HEK293 (cell line): ENCODE data around the gene PLXND1.

Source experiments
- CTCF ChIA-PET: fragments of 350-600 bp; formaldehyde crosslinking; extraction: SDS; loops from one replicate; lab custom pipeline; 2021; ENCODE audit warnings: antibody characterized with exemption; lab: Yijun Ruan, JAX
- POLR2A ChIA-PET: fragments of 300-600 bp; formaldehyde crosslinking; extraction: SDS; loops from one replicate; lab custom pipeline; 2020; ENCODE audit warnings: antibody characterized with exemption, inconsistent platforms; lab: Yijun Ruan, JAX
- H3K27ac ChIP-seq: fragments of 200-500 bp; sonication (Bioruptor generic); 2 replicates; pipeline ENCODE4 v1.5.1; 2014; ENCODE audit warnings: low read depth, low read length, control low read depth, inconsistent platforms; ENCODE audit errors: extremely low read depth
- H3K36me3 ChIP-seq, 2 experiments: fragments of 200-500 bp in 1 of 2; sonication (Bioruptor generic) in 1 of 2; 1 replicate in 1 of 2; 2 replicates in 1 of 2; pipeline ENCODE4 v1.5.1; 2014 to 2017; ENCODE audit warnings: inconsistent platforms in 2 of 2, low read length in 2 of 2; ENCODE audit not compliant: control insufficient read depth in 2 of 2, insufficient read depth in 1 of 2
- H3K4me1 ChIP-seq: fragments of 200-500 bp; sonication (Bioruptor generic); 2 replicates; pipeline ENCODE4 v1.5.1; 2014; ENCODE audit warnings: mild to moderate bottlenecking, low read length, inconsistent platforms; ENCODE audit not compliant: control insufficient read depth, insufficient read depth
- H3K4me3 ChIP-seq: 2 replicates; pipeline ENCODE4 v1.5.1; 2011; ENCODE audit warnings: low read depth, mild to moderate bottlenecking, control low read depth, low read length, moderate library complexity
- H3K9me3 ChIP-seq: fragments of 200-500 bp; sonication (Bioruptor generic); 2 replicates; pipeline ENCODE4 v1.5.1; 2014; ENCODE audit warnings: low read depth, low read length, inconsistent platforms; ENCODE audit not compliant: control insufficient read depth, insufficient read depth
- REPIN1 ChIP-seq: fragments of 450-650 bp; formaldehyde crosslinking; IDR thresholded peaks from 2 replicates; pipeline ENCODE4 v1.5.1; 2017; ENCODE audit warnings: missing biosample characterization, missing genetic modification characterization, low read depth
- SCRT2 ChIP-seq: fragments of 450-650 bp; formaldehyde crosslinking; IDR thresholded peaks from 2 replicates; pipeline ENCODE4 v1.5.1; 2016; ENCODE audit warnings: missing biosample characterization, missing genetic modification characterization
- ZFP3 ChIP-seq: fragments of 450-650 bp; formaldehyde crosslinking; IDR thresholded peaks from 2 replicates; pipeline ENCODE4 v1.5.1; 2016; ENCODE audit warnings: low read depth, missing biosample characterization, missing genetic modification characterization
- ZNF174 ChIP-seq: fragments of 450-650 bp; formaldehyde crosslinking; IDR thresholded peaks from 2 replicates; pipeline ENCODE4 v1.5.0; 2017; ENCODE audit warnings: missing biosample characterization, mild to moderate bottlenecking, missing genetic modification characterization
- ZNF214 ChIP-seq: fragments of 450-650 bp; formaldehyde crosslinking; IDR thresholded peaks from 2 replicates; pipeline ENCODE4 v1.5.1; 2017; ENCODE audit warnings: missing biosample characterization, mild to moderate bottlenecking, missing genetic modification characterization, borderline replicate concordance
- ZNF221 ChIP-seq: fragments of 450-650 bp; formaldehyde crosslinking; IDR thresholded peaks from 2 replicates; pipeline ENCODE4 v1.5.1; 2017; ENCODE audit warnings: missing biosample characterization, missing genetic modification characterization, borderline replicate concordance
- ZNF341 ChIP-seq: fragments of 450-650 bp; formaldehyde crosslinking; IDR thresholded peaks from 2 replicates; pipeline ENCODE4; 2016; ENCODE audit warnings: low read depth, missing biosample characterization, missing genetic modification characterization
- ZNF571 ChIP-seq: fragments of 450-650 bp; formaldehyde crosslinking; IDR thresholded peaks from 2 replicates; pipeline ENCODE4 v1.5.0; 2017; ENCODE audit warnings: missing biosample characterization, missing genetic modification characterization
- ZNF624 ChIP-seq: fragments of 450-650 bp; formaldehyde crosslinking; IDR thresholded peaks from 2 replicates; pipeline ENCODE4 v1.5.1; 2017; ENCODE audit warnings: missing biosample characterization, missing genetic modification characterization
- ZNF654 ChIP-seq: fragments of 450-650 bp; formaldehyde crosslinking; IDR thresholded peaks from 2 replicates; pipeline ENCODE4 v1.5.1; 2016; ENCODE audit warnings: low read depth, missing biosample characterization, missing genetic modification characterization
- ZNF658 ChIP-seq: fragments of 450-650 bp; formaldehyde crosslinking; IDR thresholded peaks from 2 replicates; pipeline ENCODE4; 2016; ENCODE audit warnings: missing biosample characterization, missing genetic modification characterization
- ZNF660 ChIP-seq: fragments of 450-650 bp; IDR thresholded peaks from 2 replicates; pipeline ENCODE4 v1.5.1; 2018; ENCODE audit warnings: missing biosample characterization, mild to moderate bottlenecking, missing genetic modification characterization
- ZNF76 ChIP-seq: fragments of 450-650 bp; formaldehyde crosslinking; IDR thresholded peaks from 2 replicates; pipeline ENCODE4; 2016; ENCODE audit warnings: low read depth, missing biosample characterization, missing genetic modification characterization, borderline replicate concordance
- ZNF768 ChIP-seq: fragments of 450-650 bp; formaldehyde crosslinking; IDR thresholded peaks from 2 replicates; pipeline ENCODE4 v1.5.1; 2018; ENCODE audit warnings: missing biosample characterization, mild to moderate bottlenecking, missing genetic modification characterization
- ZNF792 ChIP-seq: fragments of 450-650 bp; formaldehyde crosslinking; IDR thresholded peaks from 2 replicates; pipeline ENCODE4 v1.5.1; 2016; ENCODE audit warnings: missing biosample characterization, missing genetic modification characterization
- ZNF843 ChIP-seq: fragments of 450-650 bp; formaldehyde crosslinking; IDR thresholded peaks from 2 replicates; pipeline ENCODE4 v1.5.1; 2016; ENCODE audit warnings: missing biosample characterization, missing genetic modification characterization
- ZSCAN16 ChIP-seq: fragments of 450-650 bp; formaldehyde crosslinking; IDR thresholded peaks from 2 replicates; pipeline ENCODE4 v1.5.1; 2016; ENCODE audit warnings: missing biosample characterization, missing genetic modification characterization
- TF ChIP-seq, protein P1 (sequence below): fragments of 450-650 bp; formaldehyde crosslinking; IDR thresholded peaks from 2 replicates; pipeline ENCODE4 v1.5.1; 2017; ENCODE audit warnings: missing biosample characterization, missing genetic modification characterization
- TF ChIP-seq, protein P2 (sequence below): fragments of 450-650 bp; formaldehyde crosslinking; IDR thresholded peaks from 2 replicates; pipeline ENCODE4 v1.5.1; 2016; ENCODE audit warnings: missing biosample characterization, missing genetic modification characterization, borderline replicate concordance

The PLXND1 gene

DNA sequence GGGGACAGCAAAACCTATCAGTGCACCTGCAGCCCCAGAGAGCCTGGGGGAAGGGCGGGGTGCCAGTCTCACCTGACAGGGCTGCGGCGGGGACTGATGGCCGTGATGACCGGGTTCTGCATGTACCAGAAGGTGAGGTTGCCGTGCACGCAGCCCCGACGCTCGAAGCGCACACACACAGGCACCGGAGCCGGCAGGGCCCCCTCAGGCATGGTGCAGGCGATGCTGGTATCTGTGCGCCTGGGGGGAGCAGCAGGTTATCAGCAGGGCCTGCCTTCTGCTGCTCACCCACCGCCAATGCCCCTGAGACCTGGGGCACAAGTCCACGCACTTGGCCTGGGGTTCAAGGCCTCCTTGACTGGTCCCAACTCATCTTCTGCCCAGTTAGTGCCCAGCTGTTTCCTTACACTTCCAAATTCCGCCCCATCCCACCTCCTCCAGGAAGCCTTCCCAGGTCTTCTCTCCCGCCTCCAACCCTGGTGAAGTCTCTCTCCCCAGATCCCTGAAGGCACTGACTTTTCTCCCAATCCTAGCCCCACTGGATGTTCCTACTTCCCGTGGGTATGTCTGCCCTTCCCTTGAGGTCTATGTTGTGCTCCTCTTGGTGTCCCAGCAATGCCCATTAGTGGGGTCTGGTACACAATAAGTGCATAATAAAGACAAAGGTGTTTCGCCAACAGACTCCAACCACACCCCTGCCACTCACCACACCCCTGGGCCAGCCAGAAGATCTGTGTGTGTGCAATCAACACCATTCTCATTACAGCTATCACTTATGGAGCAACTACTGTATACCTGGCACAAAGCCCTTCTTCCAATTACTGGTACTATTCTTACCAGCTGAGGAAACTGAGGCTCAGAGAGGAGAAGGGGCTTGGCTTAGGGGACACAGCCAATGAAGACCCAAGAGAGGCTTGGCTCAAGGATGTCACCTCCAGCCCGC is 34.6 kb downstream of the PLXND1 start:
- H3K4me1 ChIP-seq, result no peaks in the 10 kb centered on the region
- POLR2A ChIA-PET, result no interaction called here
- H3K9me3 ChIP-seq, result no peaks in the 10 kb centered on the region
- no peak overlapping the region for H3K27ac ChIP-seq
- peaks cover 0 to 14% of the 10 kb centered on the region in 2 experiments; a peak in 1 of 3 replicates for H3K36me3 ChIP-seq
- CTCF ChIA-PET, result interaction anchor here (0.6 kb wide), 1 partner anchor 81 kb away, joined by 3 read pairs; no protein-coding TSS in a partner anchor
- H3K4me3 ChIP-seq, result no peak overlapping the region
- peak; percentile 80; the same call in 1 of the 2 replicates for TF ChIP-seq ZNF792 (tag by site-specific recombination)
- TF ChIP-seq ZNF654 (tag by site-specific recombination), result no peak

DNA sequence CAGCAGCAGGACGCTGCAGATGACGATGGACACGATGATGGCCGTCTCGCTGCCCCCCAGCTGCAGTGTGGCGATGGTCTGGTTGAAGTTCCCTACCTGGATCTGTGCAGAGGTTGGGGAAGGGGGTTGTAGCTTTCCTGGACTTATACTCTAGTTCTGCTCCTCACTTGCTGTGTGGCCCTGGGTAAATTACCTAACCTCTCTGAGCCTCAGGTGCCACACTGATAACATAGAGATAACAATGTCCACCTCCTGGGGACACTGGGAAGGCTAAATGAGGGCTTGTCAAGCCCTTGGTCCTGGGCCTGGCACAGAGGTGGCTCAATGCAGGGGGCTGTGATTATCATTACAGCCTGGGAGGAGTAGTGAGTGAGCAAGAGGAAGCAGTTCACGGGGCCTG is 36.6 kb downstream of the PLXND1 start:
- Histone ChIP-seq H3K27ac (no peak overlapping the region), H3K4me3 (no peak overlapping the region), H3K36me3 (peaks cover 0 to 22% of the 10 kb centered on the region in 2 experiments; a peak in 1 of 3 replicates), H3K4me1 (no peaks in the 10 kb centered on the region)
- POLR2A ChIA-PET, result no interaction called here
- CTCF ChIA-PET, result no interaction called here
- TF ChIP-seq ZNF768, result peak; percentile 62; the same call in 1 of the 2 replicates
- TF ChIP-seq ZNF792 (tag by site-specific recombination), result no peak
- TF ChIP-seq, all 188 proteins: peak for 1
- H3K9me3 ChIP-seq, result no peaks in the 10 kb centered on the region

DNA sequence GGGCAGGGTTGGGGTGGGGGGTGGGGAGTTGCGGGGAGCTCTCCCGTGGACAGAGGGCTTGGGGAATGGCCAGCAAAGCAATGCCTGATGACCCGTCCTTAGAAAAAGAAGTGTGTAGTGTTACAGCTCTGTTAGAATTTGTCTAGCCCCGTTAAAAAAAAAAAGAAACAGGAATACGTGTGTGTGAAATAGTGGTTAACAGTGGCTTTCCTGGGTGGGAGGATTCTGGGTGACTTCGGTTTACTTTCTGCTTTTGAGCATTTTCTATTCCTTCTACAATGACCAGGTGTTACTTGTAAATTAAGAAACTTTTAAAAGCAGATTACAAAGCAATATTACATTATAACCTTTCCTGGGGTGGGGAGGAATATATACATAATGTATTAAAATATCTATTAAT is 38.5 kb downstream of the PLXND1 start:
- Histone ChIP-seq H3K36me3 (peaks cover 0 to 28% of the 10 kb centered on the region in 2 experiments; a peak in 1 of 3 replicates), H3K9me3 (no peaks in the 10 kb centered on the region), H3K4me1 (no peaks in the 10 kb centered on the region), H3K27ac (no peak overlapping the region), H3K4me3 (no peak overlapping the region)
- TF ChIP-seq REPIN1 (tag by site-specific recombination) (no peak), ZNF843 (tag by site-specific recombination) (no peak), ZNF76 (no peak), ZSCAN16 (tag by site-specific recombination) (no peak), ZNF571 (tag by site-specific recombination) (no peak), ZFP3 (tag by site-specific recombination) (no peak), ZNF658 (tag by site-specific recombination) (no peak), SCRT2 (tag by site-specific recombination) (no peak), ZNF660 (tag by site-specific recombination) (no peak), ZNF174 (no peak), ZNF624 (tag by site-specific recombination) (no peak), ZNF341 (tag by site-specific recombination) (no peak), ZNF221 (tag by site-specific recombination) (no peak), ZNF214 (tag by site-specific recombination) (no peak)
- TF ChIP-seq, protein P1, sequence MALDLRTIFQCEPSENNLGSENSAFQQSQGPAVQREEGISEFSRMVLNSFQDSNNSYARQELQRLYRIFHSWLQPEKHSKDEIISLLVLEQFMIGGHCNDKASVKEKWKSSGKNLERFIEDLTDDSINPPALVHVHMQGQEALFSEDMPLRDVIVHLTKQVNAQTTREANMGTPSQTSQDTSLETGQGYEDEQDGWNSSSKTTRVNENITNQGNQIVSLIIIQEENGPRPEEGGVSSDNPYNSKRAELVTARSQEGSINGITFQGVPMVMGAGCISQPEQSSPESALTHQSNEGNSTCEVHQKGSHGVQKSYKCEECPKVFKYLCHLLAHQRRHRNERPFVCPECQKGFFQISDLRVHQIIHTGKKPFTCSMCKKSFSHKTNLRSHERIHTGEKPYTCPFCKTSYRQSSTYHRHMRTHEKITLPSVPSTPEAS (tag by site-specific recombination), result no peak
- TF ChIP-seq, protein P2, sequence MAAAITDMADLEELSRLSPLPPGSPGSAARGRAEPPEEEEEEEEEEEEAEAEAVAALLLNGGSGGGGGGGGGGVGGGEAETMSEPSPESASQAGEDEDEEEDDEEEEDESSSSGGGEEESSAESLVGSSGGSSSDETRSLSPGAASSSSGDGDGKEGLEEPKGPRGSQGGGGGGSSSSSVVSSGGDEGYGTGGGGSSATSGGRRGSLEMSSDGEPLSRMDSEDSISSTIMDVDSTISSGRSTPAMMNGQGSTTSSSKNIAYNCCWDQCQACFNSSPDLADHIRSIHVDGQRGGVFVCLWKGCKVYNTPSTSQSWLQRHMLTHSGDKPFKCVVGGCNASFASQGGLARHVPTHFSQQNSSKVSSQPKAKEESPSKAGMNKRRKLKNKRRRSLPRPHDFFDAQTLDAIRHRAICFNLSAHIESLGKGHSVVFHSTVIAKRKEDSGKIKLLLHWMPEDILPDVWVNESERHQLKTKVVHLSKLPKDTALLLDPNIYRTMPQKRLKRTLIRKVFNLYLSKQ (tag by site-specific recombination), result no peak
- ChIA-PET POLR2A (no interaction called here), CTCF (interaction anchor here (0.6 to 1.5 kb wide), 2 partner anchors 185 to 451 kb away, joined by 3 read pairs; no protein-coding TSS in a partner anchor)
